A673 (cell line): ENCODE results near the gene LRRC4C. TPM values are rescaled to one million over a fixed set of nuclear protein-coding genes. Genes with fewer than 3 reads are reported as not detected.

ENCODE experiments used
- BruUV-seq: library from RNA; stranded (reverse); fragments of 400-500 nt; replicated peaks from 2 replicates; lab custom pipeline; 2021; lab: Mats Ljungman, UMichigan
- CTCF ChIA-PET: fragments of 300-600 bp; sonication (Branson Sonifier 250); formaldehyde crosslinking; loops from one replicate; lab custom pipeline; 2022; ENCODE audit warnings: antibody characterized with exemption; lab: Charles Lee
- POLR2A ChIA-PET: fragments of 300-600 bp; sonication (Branson Sonifier 250); formaldehyde crosslinking; loops from one replicate; lab custom pipeline; 2022; ENCODE audit warnings: antibody characterized with exemption; ENCODE audit not compliant: low non-redundant PET; lab: Charles Lee
- DNase-seq: peaks from one replicate; pipeline ENCODE4 v3.0.0-alpha.2; 2015; ENCODE audit warnings: low spot score
- H3K27ac ChIP-seq: fragments of 200-600 bp; sonication (generic); 2 replicates; pipeline ENCODE4 v1.5.1; 2016; ENCODE audit warnings: mixed run types, low read depth, mild to moderate bottlenecking, mixed read lengths, antibody characterized with exemption, low read length; ENCODE audit not compliant: poor library complexity, severe bottlenecking
- H3K27me3 ChIP-seq: fragments of 200-600 bp; sonication (generic); replicated peaks from 2 replicates; pipeline ENCODE4 v1.6.1; 2017; ENCODE audit warnings: mixed run types, low read depth, mild to moderate bottlenecking, mixed read lengths, antibody characterized with exemption, low read length; ENCODE audit not compliant: insufficient read depth, poor library complexity
- H3K36me3 ChIP-seq: fragments of 200-600 bp; sonication (generic); 2 replicates; pipeline ENCODE4 v1.6.1; 2016; ENCODE audit warnings: mixed run types, mild to moderate bottlenecking, mixed read lengths, antibody characterized with exemption, low read length; ENCODE audit not compliant: insufficient read depth, poor library complexity, severe bottlenecking
- H3K4me1 ChIP-seq: fragments of 200-600 bp; sonication (generic); 2 replicates; pipeline ENCODE4 v1.6.1; 2017; ENCODE audit warnings: mixed run types, mild to moderate bottlenecking, mixed read lengths, antibody characterized with exemption, low read length; ENCODE audit not compliant: insufficient read depth, poor library complexity, severe bottlenecking
- H3K4me3 ChIP-seq: fragments of 200-600 bp; sonication (generic); 2 replicates; pipeline ENCODE4 v1.5.1; 2016; ENCODE audit warnings: low read depth, mixed run types, mild to moderate bottlenecking, mixed read lengths, low read length; ENCODE audit not compliant: poor library complexity, severe bottlenecking
- H3K9me3 ChIP-seq: fragments of 200-600 bp; sonication (generic); 2 replicates; pipeline ENCODE4 v1.6.1; 2016; ENCODE audit warnings: mixed run types, low read depth, mild to moderate bottlenecking, mixed read lengths, antibody characterized with exemption, low read length; ENCODE audit not compliant: poor library complexity, severe bottlenecking
- EZH2 ChIP-seq: fragments of 200-600 bp; sonication (generic); IDR thresholded peaks from 2 replicates; pipeline ENCODE4 v1.6.1; 2017; ENCODE audit warnings: borderline replicate concordance, low read depth, mild to moderate bottlenecking, mixed read lengths, antibody characterized with exemption, low read length; ENCODE audit not compliant: poor library complexity, severe bottlenecking
- intact Hi-C: fragments of 100-400 bp; cut with micrococcal nuclease; formaldehyde crosslinking; loops from one replicate; pipeline ENCODE4 v1.10.0; 2022; ENCODE audit not compliant: unreplicated experiment
- total RNA-seq: library from RNA; stranded (reverse); gene quantifications from 2 replicates; pipeline ENCODE4 v1.2.3, GENCODE V29; 2021
- TF ChIP-seq, protein P1 (sequence below): fragments of 300-800, 200-600 bp; sonication (generic); conservative IDR thresholded peaks from 2 replicates; pipeline ENCODE4 v1.5.1; 2017; ENCODE audit warnings: low read depth, mild to moderate bottlenecking, antibody characterized with exemption, low read length, moderate library complexity, mixed read lengths

The LRRC4C gene
- total RNA-seq, 1 experiment from 2014 or later, result 38.3 TPM

DNA sequence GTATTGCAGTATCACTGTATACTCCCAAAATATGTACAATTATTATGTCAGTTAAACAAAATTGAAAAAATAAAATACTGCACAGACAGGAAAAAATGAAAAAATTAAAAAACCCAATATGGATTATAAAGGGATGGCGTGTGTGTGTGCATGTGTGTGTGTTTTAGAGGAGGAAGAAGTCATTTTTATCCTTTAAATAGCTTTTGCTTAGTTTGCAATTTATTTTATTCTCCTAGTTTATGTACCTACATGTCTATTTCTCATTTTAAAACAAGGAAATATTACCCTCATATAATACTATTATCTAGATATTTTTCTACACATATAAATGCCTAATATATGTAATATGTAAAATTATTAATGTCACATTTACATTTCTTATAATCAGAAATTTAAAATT is 1144.3 kb downstream of the LRRC4C start:
- no peaks in the 10 kb centered on the region for H3K27me3 ChIP-seq
- no peak for DNase-seq
- POLR2A ChIA-PET, result no interaction called here
- intact Hi-C loops, result no loop called here
- H3K36me3 ChIP-seq, result no peaks in the 10 kb centered on the region
- no peak overlapping the region for H3K27ac ChIP-seq
- no peaks in the 10 kb centered on the region for H3K9me3 ChIP-seq
- CTCF ChIA-PET, result no interaction called here
- peaks cover 18% of the 10 kb centered on the region for H3K4me1 ChIP-seq
- BruUV-seq, result no TSS peak
- TF ChIP-seq, protein P1, sequence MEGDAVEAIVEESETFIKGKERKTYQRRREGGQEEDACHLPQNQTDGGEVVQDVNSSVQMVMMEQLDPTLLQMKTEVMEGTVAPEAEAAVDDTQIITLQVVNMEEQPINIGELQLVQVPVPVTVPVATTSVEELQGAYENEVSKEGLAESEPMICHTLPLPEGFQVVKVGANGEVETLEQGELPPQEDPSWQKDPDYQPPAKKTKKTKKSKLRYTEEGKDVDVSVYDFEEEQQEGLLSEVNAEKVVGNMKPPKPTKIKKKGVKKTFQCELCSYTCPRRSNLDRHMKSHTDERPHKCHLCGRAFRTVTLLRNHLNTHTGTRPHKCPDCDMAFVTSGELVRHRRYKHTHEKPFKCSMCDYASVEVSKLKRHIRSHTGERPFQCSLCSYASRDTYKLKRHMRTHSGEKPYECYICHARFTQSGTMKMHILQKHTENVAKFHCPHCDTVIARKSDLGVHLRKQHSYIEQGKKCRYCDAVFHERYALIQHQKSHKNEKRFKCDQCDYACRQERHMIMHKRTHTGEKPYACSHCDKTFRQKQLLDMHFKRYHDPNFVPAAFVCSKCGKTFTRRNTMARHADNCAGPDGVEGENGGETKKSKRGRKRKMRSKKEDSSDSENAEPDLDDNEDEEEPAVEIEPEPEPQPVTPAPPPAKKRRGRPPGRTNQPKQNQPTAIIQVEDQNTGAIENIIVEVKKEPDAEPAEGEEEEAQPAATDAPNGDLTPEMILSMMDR, result no peak
- TF ChIP-seq EZH2, result no peak
- H3K4me3 ChIP-seq, result no peak overlapping the region

DNA sequence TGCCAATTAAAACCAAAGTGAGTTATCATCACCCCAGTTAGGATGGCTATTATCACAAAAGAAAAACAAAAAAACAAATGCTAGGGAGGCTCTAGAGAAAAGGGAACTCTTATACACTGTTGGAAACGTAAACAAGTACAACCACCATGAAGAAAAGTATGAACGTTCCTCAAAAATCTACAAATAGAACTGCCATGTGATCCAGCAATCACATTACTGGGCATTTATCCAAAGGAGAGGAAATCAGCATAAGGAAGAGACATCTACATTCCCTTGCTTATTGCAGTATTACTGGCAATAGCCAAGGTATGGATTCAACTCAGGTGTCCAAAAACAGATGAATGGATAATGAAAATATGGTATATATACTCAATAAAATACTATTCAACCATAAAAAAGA is 1145.1 kb downstream of the LRRC4C start:
- no peaks in the 10 kb centered on the region for H3K36me3 ChIP-seq
- intact Hi-C loops, result no loop called here
- DNase-seq, result peak; percentile 37
- H3K9me3 ChIP-seq, result no peaks in the 10 kb centered on the region
- H3K4me1 ChIP-seq, result peaks cover 18% of the 10 kb centered on the region
- POLR2A ChIA-PET, result no interaction called here
- H3K27me3 ChIP-seq, result no peaks in the 10 kb centered on the region
- no peak overlapping the region for H3K27ac ChIP-seq
- TF ChIP-seq EZH2, result no peak
- TF ChIP-seq, protein P1, result no peak
- H3K4me3 ChIP-seq, result no peak overlapping the region
- CTCF ChIA-PET, result no interaction called here
- no TSS peak for BruUV-seq

DNA sequence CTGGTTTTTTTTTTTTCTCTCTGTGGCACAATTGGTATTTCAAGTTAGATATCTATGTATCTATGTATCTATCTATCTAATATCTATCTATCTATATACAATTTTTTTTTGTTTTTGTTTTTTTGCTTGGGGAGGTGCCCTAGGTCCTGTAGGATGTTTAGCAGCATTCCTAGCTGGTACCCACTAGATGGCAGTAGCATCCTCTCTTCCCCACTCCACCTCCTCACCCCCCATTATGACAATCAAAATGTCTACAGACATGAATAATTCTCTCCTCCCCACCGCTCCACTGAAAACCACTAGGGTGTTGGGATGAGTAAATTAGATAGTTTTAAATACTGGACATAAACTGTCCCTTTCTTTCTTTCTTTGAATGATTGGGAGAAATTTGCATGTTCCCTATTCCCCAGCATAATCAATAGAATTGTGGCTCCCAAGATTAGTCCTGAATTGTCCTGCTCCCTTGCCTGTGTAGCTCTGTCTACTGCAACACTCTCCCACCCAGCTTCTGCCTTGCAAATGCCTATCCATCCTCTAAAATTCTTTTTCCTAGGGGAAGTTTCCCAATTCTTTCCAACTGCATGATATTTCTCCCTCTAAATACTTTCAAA is 1152.4 kb downstream of the LRRC4C start:
- no peak for TF ChIP-seq EZH2
- TF ChIP-seq, protein P1, result peak; percentile 99
- BruUV-seq, result no TSS peak
- ChIA-PET POLR2A (interaction anchor here (0.6 kb wide), 1 partner anchor 1101 kb away, joined by 8 read pairs; no protein-coding TSS in a partner anchor), CTCF (interaction anchor here (0.6 to 2.2 kb wide), 5 partner anchors 13 to 1014 kb away, joined by 3 to 10 read pairs (median 5); no protein-coding TSS in a partner anchor)
- peak; percentile 87 for DNase-seq
- no peaks in the 10 kb centered on the region for H3K36me3 ChIP-seq
- H3K9me3 ChIP-seq, result no peaks in the 10 kb centered on the region
- intact Hi-C loops, result loop anchor here (1.0 to 2.0 kb wide), 3 partner anchors 415 to 1124 kb away; no protein-coding TSS in a partner anchor
- H3K4me3 ChIP-seq, result no peak overlapping the region
- no peak overlapping the region for H3K27ac ChIP-seq
- H3K4me1 ChIP-seq, result peaks cover 9% of the 10 kb centered on the region
- no peaks in the 10 kb centered on the region for H3K27me3 ChIP-seq
